ENCODE data around the gene MS4A13.

Gene MS4A13

DNA sequence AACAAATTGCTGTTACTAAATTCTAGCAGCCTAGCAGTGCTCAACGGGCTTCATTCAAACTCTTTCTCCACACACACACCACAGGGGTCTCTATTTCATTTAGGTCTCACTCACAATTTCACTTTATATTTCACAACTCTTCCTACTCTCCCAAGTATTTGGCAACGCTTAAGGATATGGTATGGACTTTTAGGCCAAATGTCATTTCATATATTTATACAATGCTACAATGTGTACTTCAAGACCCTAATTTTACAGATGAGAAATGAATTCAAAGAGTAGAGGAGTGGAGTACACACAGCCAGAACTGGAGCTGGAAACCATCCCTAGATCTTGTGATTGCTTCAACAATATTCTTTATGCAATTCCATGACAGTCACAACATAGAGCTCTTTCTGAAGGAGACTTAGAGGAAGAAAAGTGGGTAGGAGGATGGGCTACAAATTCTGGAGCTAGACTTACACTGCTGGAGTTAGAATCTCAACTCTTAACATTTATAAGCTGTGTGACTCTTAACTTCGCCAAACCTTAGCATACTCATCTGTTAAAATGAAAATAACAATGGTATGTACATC, 2.5 kb upstream of the MS4A13 start:
- Histone ChIP-seq H3K4me1 (ENCODE audit: insufficient read depth, low read length, poor library complexity, severe bottlenecking) (no peaks in the 10 kb centered on the region), H3K27me3 (ENCODE audit: insufficient read depth, low read length, poor library complexity, severe bottlenecking) (peaks cover 33% of the 10 kb centered on the region), H3K9me3 (ENCODE audit: insufficient read depth, low read depth, low read length) (no peaks in the 10 kb centered on the region), H4K20me1 (ENCODE audit: insufficient read depth, low read length, poor library complexity, severe bottlenecking) (no peaks in the 10 kb centered on the region), H3K4me2 (ENCODE audit: low read depth, low read length, poor library complexity, severe bottlenecking) (no peak overlapping the region), H3K36me3 (ENCODE audit: insufficient read depth, low read length) (no peaks in the 10 kb centered on the region), H3K9ac (ENCODE audit: low read depth, low read length, poor library complexity, severe bottlenecking) (no peak overlapping the region), H3K79me2 (ENCODE audit: insufficient read depth, low read length) (no peaks in the 10 kb centered on the region), H2AFZ (ENCODE audit: low read length) (no peak overlapping the region), H3K4me3 (ENCODE audit: low read length, poor library complexity, severe bottlenecking) (no peak overlapping the region), H3K9me2 (replicated peaks; ENCODE audit: low read depth, low read length) (no peaks in the 10 kb centered on the region), H3F3A (ENCODE audit: low read depth) (no peaks in the 10 kb centered on the region)
- TF ChIP-seq EZH2phosphoT487 (IDR thresholded peaks at IDR 0.05; ENCODE audit: borderline replicate concordance) (no peak), CTCF (conservative IDR thresholded peaks at IDR 0.05; ENCODE audit: low read length) (no peak)

- Histone ChIP-seq H3K4me2 (ENCODE audit: low read depth, low read length, poor library complexity, severe bottlenecking) (no peak overlapping the region), H2AFZ (ENCODE audit: low read length) (no peak overlapping the region), H3K9ac (ENCODE audit: low read depth, low read length, poor library complexity, severe bottlenecking) (no peak overlapping the region), H3K9me2 (replicated peaks; ENCODE audit: low read depth, low read length) (no peaks in the 10 kb centered on the region), H3K4me1 (ENCODE audit: insufficient read depth, low read length, poor library complexity, severe bottlenecking) (no peaks in the 10 kb centered on the region), H4K20me1 (ENCODE audit: insufficient read depth, low read length, poor library complexity, severe bottlenecking) (no peaks in the 10 kb centered on the region), H3K9me3 (ENCODE audit: insufficient read depth, low read depth, low read length) (no peaks in the 10 kb centered on the region), H3K36me3 (ENCODE audit: insufficient read depth, low read length) (no peaks in the 10 kb centered on the region), H3K27me3 (ENCODE audit: insufficient read depth, low read length, poor library complexity, severe bottlenecking) (peaks cover 24% of the 10 kb centered on the region), H3K79me2 (ENCODE audit: insufficient read depth, low read length) (no peaks in the 10 kb centered on the region), H3F3A (ENCODE audit: low read depth) (no peaks in the 10 kb centered on the region), H3K4me3 (ENCODE audit: low read length, poor library complexity, severe bottlenecking) (no peak overlapping the region)
- TF ChIP-seq CTCF (conservative IDR thresholded peaks at IDR 0.05; ENCODE audit: low read length) (no peak), EZH2phosphoT487 (IDR thresholded peaks at IDR 0.05; ENCODE audit: borderline replicate concordance) (no peak)
Measured at GRCh38 chr11:60513496-60514460, 1.4 kb upstream of the MS4A13 start.

GRCh38 chr11:60528465-60528864, 13.3 kb downstream of the MS4A13 start:
- no peaks in the 10 kb centered on the region for H3K9me3 ChIP-seq (ENCODE audit: insufficient read depth, low read depth, low read length)
- no peaks in the 10 kb centered on the region for H3K9me2 ChIP-seq (replicated peaks; ENCODE audit: low read depth, low read length)
- no peak overlapping the region for H3K4me2 ChIP-seq (ENCODE audit: low read depth, low read length, poor library complexity, severe bottlenecking)
- H3F3A ChIP-seq (ENCODE audit: low read depth), result no peaks in the 10 kb centered on the region
- no peaks in the 10 kb centered on the region for H3K36me3 ChIP-seq (ENCODE audit: insufficient read depth, low read length)
- TF ChIP-seq CTCF (conservative IDR thresholded peaks at IDR 0.05; ENCODE audit: low read length) (no peak), EZH2phosphoT487 (IDR thresholded peaks at IDR 0.05; ENCODE audit: borderline replicate concordance) (no peak)
- H3K79me2 ChIP-seq (ENCODE audit: insufficient read depth, low read length), result no peaks in the 10 kb centered on the region
- no peak overlapping the region for H3K4me3 ChIP-seq (ENCODE audit: low read length, poor library complexity, severe bottlenecking)
- H3K9ac ChIP-seq (ENCODE audit: low read depth, low read length, poor library complexity, severe bottlenecking), result no peak overlapping the region
- no peaks in the 10 kb centered on the region for H3K4me1 ChIP-seq (ENCODE audit: insufficient read depth, low read length, poor library complexity, severe bottlenecking)
- no peaks in the 10 kb centered on the region for H4K20me1 ChIP-seq (ENCODE audit: insufficient read depth, low read length, poor library complexity, severe bottlenecking)
- H3K27me3 ChIP-seq (ENCODE audit: insufficient read depth, low read length, poor library complexity, severe bottlenecking), result no peaks in the 10 kb centered on the region
- no peak overlapping the region for H2AFZ ChIP-seq (ENCODE audit: low read length)

Measured in Loucy (cell line).